ENCODE measurements around the gene IQGAP3. TPM values are rescaled to one million over a fixed set of nuclear protein-coding genes. Genes with fewer than 3 reads are reported as not detected.

The IQGAP3 gene
- total RNA-seq, 4 donors from 2014 or later, result 7.1 to 12.8 (median 8.6) TPM

DNA sequence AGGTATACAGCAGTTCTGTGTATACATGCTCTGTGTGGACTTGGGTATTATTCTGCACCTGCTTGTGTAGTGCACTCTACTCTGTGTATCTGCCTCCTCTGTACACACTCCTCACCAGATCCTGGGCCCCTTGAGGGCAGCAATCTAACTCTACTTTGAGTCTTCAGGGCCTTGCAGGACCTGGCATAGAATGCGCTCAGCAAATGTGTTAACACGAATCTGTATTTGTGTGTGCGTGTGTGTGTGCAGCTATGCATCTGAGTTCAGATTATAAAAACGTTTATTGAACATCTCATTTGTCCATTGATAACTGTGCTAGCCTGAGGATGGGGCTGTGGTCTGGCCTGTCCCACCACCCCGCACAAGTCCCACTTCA, 67.9 kb downstream of the IQGAP3 start:
- DNase-seq, result no peak
- TF ChIP-seq POLR2A (IDR thresholded peaks at IDR 0.05), result no peak
- TF ChIP-seq, protein P1, sequence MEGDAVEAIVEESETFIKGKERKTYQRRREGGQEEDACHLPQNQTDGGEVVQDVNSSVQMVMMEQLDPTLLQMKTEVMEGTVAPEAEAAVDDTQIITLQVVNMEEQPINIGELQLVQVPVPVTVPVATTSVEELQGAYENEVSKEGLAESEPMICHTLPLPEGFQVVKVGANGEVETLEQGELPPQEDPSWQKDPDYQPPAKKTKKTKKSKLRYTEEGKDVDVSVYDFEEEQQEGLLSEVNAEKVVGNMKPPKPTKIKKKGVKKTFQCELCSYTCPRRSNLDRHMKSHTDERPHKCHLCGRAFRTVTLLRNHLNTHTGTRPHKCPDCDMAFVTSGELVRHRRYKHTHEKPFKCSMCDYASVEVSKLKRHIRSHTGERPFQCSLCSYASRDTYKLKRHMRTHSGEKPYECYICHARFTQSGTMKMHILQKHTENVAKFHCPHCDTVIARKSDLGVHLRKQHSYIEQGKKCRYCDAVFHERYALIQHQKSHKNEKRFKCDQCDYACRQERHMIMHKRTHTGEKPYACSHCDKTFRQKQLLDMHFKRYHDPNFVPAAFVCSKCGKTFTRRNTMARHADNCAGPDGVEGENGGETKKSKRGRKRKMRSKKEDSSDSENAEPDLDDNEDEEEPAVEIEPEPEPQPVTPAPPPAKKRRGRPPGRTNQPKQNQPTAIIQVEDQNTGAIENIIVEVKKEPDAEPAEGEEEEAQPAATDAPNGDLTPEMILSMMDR (IDR thresholded peaks at IDR 0.05), result no peak

DNA sequence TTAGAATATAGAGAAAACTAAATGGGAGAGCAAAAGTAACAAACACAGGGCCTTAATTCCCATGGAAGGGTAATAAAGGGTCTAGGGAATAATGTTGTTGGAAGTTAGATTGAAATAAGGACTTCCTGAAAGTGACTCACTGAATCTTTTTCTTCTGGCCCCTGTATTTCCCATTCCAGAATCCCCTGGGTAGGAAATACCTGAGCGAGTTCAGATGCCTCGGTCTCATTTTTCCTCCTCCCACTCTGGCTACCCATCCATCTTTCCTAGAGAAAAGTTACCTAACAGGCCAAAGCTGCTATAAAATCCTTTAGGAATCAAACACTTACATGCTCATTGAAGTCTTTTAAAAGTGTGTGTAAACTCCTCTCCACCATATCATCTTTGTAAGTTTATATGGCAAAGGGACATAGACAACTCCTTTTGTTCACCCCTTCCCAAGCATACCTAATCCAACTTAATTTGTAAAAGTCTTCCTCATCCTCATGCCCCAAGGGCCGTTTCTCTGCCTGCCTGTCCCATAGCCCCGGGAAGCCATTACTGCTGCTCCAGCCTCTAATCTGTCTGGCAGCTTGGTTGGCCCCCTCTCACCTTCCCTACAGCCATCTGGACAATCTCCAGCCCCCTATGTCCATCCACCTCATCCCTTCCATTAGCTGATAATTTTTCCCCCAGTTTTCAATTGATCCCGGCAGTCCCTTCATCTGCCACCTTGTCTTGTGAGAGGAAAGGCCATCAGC, 68.5 kb downstream of the IQGAP3 start:
- no peak for TF ChIP-seq POLR2A (IDR thresholded peaks at IDR 0.05)
- TF ChIP-seq, protein P1 (IDR thresholded peaks at IDR 0.05), result no peak
- H3K4me3 ChIP-seq, result peak overlapping the region in 1 of 4 donors; percentile 55
- H3K9me3 ChIP-seq, result no peaks in the 10 kb centered on the region
- no peaks in the 10 kb centered on the region for H3K27me3 ChIP-seq
- no peaks in the 10 kb centered on the region for H3K36me3 ChIP-seq
- H3K27ac ChIP-seq, result peak overlapping the region; percentile 99 to 100 (median 100)
- peaks cover 44 to 72% (median 58%) of the 10 kb centered on the region in 3 donors for H3K4me1 ChIP-seq
- intact Hi-C loops (cut with DNase I), result no loop called here
- DNase-seq, result no peak
- WGBS, 2 donors, result 51 to 55% methylated on average over 5 of the region's 5 CpGs

More for the DNA sequence above, 67.9 kb downstream of the IQGAP3 start:
- Histone ChIP-seq H3K4me3 (peak overlapping the region in 3 of 4 donors; percentile 34 to 61 (median 38)), H3K36me3 (no peaks in the 10 kb centered on the region), H3K4me1 (peaks cover 40 to 72% (median 59%) of the 10 kb centered on the region in 3 donors), H3K9me3 (no peaks in the 10 kb centered on the region), H3K27ac (peak overlapping the region; percentile 99 to 100 (median 100)), H3K27me3 (no peaks in the 10 kb centered on the region)
- 30 to 34% methylated on average over 5 of the region's 5 CpGs for WGBS, 2 donors
- intact Hi-C loops (cut with DNase I), result no loop called here

DNA sequence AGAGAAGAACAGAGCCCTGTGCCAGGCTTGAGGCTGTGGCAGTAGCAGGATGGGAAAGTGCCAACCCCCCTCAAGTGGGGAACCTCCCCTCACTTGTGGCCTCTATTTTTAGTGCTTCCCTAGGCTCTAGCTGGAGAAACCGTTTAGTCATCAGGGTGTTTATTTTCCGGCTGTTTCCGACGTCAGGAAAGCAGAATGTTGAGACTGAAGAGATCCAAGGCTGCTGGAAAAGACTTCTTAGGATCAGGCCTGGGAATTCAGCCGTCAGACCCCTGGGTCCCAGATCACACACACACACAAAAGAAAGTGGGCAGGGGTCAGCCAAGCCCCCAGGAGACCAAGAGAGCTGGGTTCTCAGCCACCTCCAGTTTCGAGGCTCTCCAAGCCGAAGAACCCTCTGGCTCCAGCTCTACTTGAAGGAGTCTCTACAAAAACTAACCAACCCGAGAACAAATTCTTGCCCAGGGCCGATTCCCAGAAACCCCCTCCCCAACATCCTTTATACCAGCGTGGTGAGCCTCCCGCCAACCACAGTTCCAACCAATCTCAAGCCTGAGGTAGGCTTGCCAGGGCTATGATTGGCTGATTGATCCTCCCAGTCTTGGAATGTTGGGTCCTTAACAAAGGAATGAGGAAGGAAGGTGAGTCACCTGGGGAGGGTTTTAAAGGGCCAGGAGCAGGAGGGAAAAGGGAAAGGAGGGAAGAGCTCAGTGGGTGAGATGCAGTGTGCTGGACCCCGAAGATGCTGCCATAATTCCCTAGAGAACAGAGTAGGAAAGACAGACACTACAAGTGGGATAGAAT, 69.3 kb downstream of the IQGAP3 start:
- TF ChIP-seq, protein P1 (IDR thresholded peaks at IDR 0.05), result no peak
- TF ChIP-seq POLR2A (IDR thresholded peaks at IDR 0.05), result peak in 2 of 4 donors; percentile 41 to 59
- H3K36me3 ChIP-seq, result no peaks in the 10 kb centered on the region
- intact Hi-C loops (cut with DNase I), result no loop called here
- peak overlapping the region; percentile 99 to 100 (median 100) for H3K27ac ChIP-seq
- no peak for DNase-seq
- H3K9me3 ChIP-seq, result no peaks in the 10 kb centered on the region
- H3K4me3 ChIP-seq, result peak overlapping the region in 3 of 4 donors; percentile 17 to 55 (median 21)
- WGBS, 2 donors, result 8 to 22% methylated on average over 7 to 10 of the region's 12 CpGs
- peaks cover 50 to 72% (median 59%) of the 10 kb centered on the region in 3 donors for H3K4me1 ChIP-seq
- H3K27me3 ChIP-seq, result no peaks in the 10 kb centered on the region

DNA sequence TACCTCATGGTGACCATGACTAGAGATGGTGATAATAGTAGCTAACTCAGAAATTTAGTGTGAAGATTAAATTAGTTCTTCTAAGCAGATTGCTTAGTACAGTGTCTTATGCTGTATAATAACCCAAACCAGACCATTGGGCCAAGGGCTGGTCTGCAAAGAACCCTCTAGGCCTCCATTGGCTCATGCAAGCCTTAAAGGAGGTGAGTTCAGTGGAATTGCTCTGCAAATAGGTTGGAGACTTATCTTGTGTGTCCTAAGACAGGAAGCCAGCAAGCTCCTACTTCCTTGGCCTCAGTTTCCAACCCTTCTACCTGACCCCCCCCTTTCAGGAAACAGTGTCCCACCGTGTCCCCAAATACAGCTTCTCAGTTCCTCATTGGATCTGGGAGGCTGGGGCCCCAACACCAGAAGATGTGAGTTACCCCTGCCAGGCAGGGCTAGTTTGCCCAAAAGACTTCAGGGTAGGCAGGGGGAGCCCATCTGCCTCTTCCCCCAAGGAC, 69.9 kb downstream of the IQGAP3 start:
- no peak for DNase-seq
- no peaks in the 10 kb centered on the region for H3K9me3 ChIP-seq
- peak overlapping the region in 2 of 4 donors; percentile 17 to 55 for H3K4me3 ChIP-seq
- peak overlapping the region; percentile 99 to 100 (median 100) for H3K27ac ChIP-seq
- H3K36me3 ChIP-seq, result no peaks in the 10 kb centered on the region
- TF ChIP-seq POLR2A (IDR thresholded peaks at IDR 0.05), result no peak
- TF ChIP-seq, protein P1 (IDR thresholded peaks at IDR 0.05), result no peak
- H3K4me1 ChIP-seq, result peaks cover 53 to 73% (median 61%) of the 10 kb centered on the region in 3 donors
- WGBS, 2 donors, result 13% methylated on average over 1 of the region's 1 CpG; no CpG with 5 or more reads in 1 of the 2 donors
- intact Hi-C loops (cut with DNase I), result no loop called here
- no peaks in the 10 kb centered on the region for H3K27me3 ChIP-seq

Data from esophagus squamous epithelium (tissue), 5 donors.